Cardiac fibroblast (primary cell): ENCODE data around the gene MYO16.

Source experiments
- DNase-seq, 2 donors: peaks; one replicate each; pipeline versions ENCODE4 v3.0.0 to v3.0.0-alpha.2; 2010; ENCODE audit warnings: low read depth in 2 of 2
- H3K4me3 ChIP-seq, 2 donors: replicated peaks in 1 of 2; 1 replicate in 1 of 2; 2 replicates in 1 of 2; pipeline ENCODE4 v1.5.1; 2011; ENCODE audit warnings: low read depth in 2 of 2, low read length in 2 of 2, mild to moderate bottlenecking in 2 of 2, moderate library complexity in 1 of 2
- CTCF ChIP-seq: IDR thresholded peaks from one replicate; pipeline ENCODE4 v1.5.1; 2011; ENCODE audit warnings: low read depth, mild to moderate bottlenecking, low read length, inconsistent platforms

Gene MYO16

GRCh38 chr13:109130093-109130835 lies 500.9 kb downstream of the MYO16 start:
- no peak for TF ChIP-seq CTCF
- H3K4me3 ChIP-seq = no peak overlapping the region
- DNase-seq = no peak

GRCh38 chr13:109131698-109132257 lies 502.4 kb downstream of the MYO16 start:
- H3K4me3 ChIP-seq = no peak overlapping the region
- no peak for TF ChIP-seq CTCF
- peak; percentile 40 to 50 for DNase-seq

DNA sequence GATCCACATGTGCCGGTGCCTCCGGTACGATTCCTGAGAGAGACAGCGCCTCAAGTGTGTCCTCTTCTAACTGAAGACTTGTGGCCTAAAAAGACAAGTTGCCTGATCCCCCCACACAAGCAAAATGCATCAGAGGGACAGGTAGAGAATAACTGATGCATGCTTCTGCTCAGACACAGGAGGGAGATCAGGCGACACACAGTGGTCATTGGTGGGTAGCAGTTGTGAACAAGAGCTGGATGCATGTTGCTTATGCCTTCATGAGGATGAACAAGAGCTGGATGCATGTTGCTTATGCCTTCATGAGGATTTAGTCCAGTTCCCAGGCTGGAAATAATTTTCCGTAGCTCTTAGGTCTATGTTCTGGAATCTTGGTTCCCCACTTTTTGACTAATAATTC lies 505.6 kb downstream of the MYO16 start:
- DNase-seq = no peak
- no peak overlapping the region for H3K4me3 ChIP-seq
- no peak for TF ChIP-seq CTCF

GRCh38 chr13:109136873-109137272 lies 507.5 kb downstream of the MYO16 start:
- H3K4me3 ChIP-seq = no peak overlapping the region
- TF ChIP-seq CTCF = no peak
- no peak for DNase-seq

DNA sequence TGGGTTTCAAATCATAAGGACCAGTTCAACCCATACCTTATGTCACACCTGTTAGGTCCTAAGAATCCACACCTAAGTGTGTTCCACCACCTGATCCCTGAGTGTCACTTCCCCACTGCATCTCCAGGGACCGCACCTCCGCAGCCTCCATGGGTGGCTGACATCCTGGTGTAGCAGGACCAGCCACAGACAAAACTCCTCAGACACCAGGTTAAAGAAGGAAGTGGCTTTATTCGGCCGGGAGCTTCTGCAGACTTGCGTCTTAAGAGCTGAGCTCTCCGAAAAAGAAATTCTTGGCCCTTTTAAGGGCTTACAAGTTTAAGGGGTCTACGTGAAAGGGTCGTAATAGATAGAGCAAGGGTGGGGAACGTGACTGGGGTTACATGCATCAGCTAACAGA lies 509.9 kb downstream of the MYO16 start:
- TF ChIP-seq CTCF = no peak
- DNase-seq = no peak
- H3K4me3 ChIP-seq = no peak overlapping the region

- DNase-seq = no peak
- no peak overlapping the region for H3K4me3 ChIP-seq
Measured at GRCh38 chr13:109140054-109140453, 510.6 kb downstream of the MYO16 start.

More at GRCh38 chr13:109140054-109140453, 510.6 kb downstream of the MYO16 start:
- TF ChIP-seq CTCF = no peak
